ENCODE measurements around the gene KLHDC4.

GRCh38 chr16:87697792-87698191 is 68.0 kb downstream of the KLHDC4 start:
- TF ChIP-seq CTCF (conservative IDR thresholded peaks at IDR 0.05 in 1 of 2, IDR thresholded peaks at IDR 0.05 in 1 of 2; ENCODE audit: extremely low read depth in 1 of 2, insufficient read depth in 1 of 2, low read depth in 1 of 2, low read length in 2 of 2) (no peak), EZH2 (IDR thresholded peaks at IDR 0.05; ENCODE audit: borderline replicate concordance, low read length) (no peak)

Measured in mammary epithelial cell (primary cell).